Panc1 (cell line): Measurements from ENCODE around the gene CTSL. TPM values are rescaled to one million over a fixed set of nuclear protein-coding genes. Genes with fewer than 3 reads are reported as not detected.

Experiments used
- ATAC-seq: fragments of 200-7000 bp; cut with Tn5 transposase; 2 replicates; pipeline ENCODE4 v1.9.1; 2020; ENCODE audit warnings: mild to moderate bottlenecking, moderate library complexity
- BruUV-seq: library from RNA; stranded (reverse); fragments of 400-500 nt; replicated peaks from 2 replicates; lab custom pipeline; 2021; lab: Mats Ljungman, UMichigan
- CTCF ChIA-PET: fragments of 300-600 bp; sonication (Branson Sonifier 250); formaldehyde crosslinking; loops from one replicate; lab custom pipeline; 2022; ENCODE audit warnings: antibody characterized with exemption; lab: Charles Lee
- POLR2A ChIA-PET: fragments of 300-600 bp; sonication (Branson Sonifier 250); formaldehyde crosslinking; loops from one replicate; lab custom pipeline; 2022; ENCODE audit warnings: antibody characterized with exemption; lab: Charles Lee
- DNase-seq: peaks from one replicate; pipeline ENCODE4 v3.0.0-alpha.2; 2010; ENCODE audit warnings: low read depth, low spot score
- H3K27ac ChIP-seq: 2 replicates; pipeline ENCODE4 v1.5.1; 2011; ENCODE audit warnings: mild to moderate bottlenecking, low read length, inconsistent platforms
- H3K27me3 ChIP-seq: fragments of 200-500 bp; sonication (Bioruptor generic); 2 replicates; pipeline ENCODE4 v1.6.0; 2014; ENCODE audit warnings: low read length, inconsistent platforms; ENCODE audit not compliant: control insufficient read depth, insufficient read depth
- H3K36me3 ChIP-seq: fragments of 200-500 bp; sonication (Bioruptor generic); 2 replicates; pipeline ENCODE4 v1.5.1; 2014; ENCODE audit warnings: inconsistent platforms, mild to moderate bottlenecking, low read length, moderate library complexity; ENCODE audit not compliant: control insufficient read depth, insufficient read depth
- H3K4me1 ChIP-seq: 2 replicates; pipeline ENCODE4 v1.5.1; 2011; ENCODE audit warnings: inconsistent platforms, mild to moderate bottlenecking, low read length, moderate library complexity; ENCODE audit not compliant: control insufficient read depth, insufficient read depth
- H3K4me3 ChIP-seq, 2 experiments: 2 replicates each; pipeline ENCODE4 v1.5.1; 2011 to 2012; ENCODE audit warnings: low read depth in 2 of 2, low read length in 2 of 2, mild to moderate bottlenecking in 2 of 2, inconsistent platforms in 1 of 2, moderate library complexity in 1 of 2
- H3K9me3 ChIP-seq: fragments of 200-500 bp; sonication (Bioruptor generic); 2 replicates; pipeline ENCODE4 v1.5.1; 2014; ENCODE audit warnings: low read depth, mild to moderate bottlenecking, inconsistent platforms, low read length, moderate library complexity; ENCODE audit not compliant: control insufficient read depth, insufficient read depth
- POLR2AphosphoS5 ChIP-seq: IDR thresholded peaks from 2 replicates; pipeline ENCODE4 v1.6.1; 2012; ENCODE audit warnings: mild to moderate bottlenecking, low read depth, low read length, moderate library complexity
- REST ChIP-seq, 2 experiments: IDR thresholded peaks; 2 replicates each; pipeline ENCODE4 v1.6.1; 2011 to 2012; ENCODE audit warnings: low read depth in 2 of 2, control low read depth in 1 of 2, low read length in 1 of 2, mild to moderate bottlenecking in 1 of 2, moderate library complexity in 1 of 2; ENCODE audit not compliant: insufficient read depth in 1 of 2
- SIN3A ChIP-seq: IDR thresholded peaks from 2 replicates; pipeline ENCODE4 v1.6.1; 2012; ENCODE audit warnings: low read depth, mild to moderate bottlenecking, low read length, moderate library complexity, borderline replicate concordance; ENCODE audit not compliant: insufficient read depth
- TCF7L2 ChIP-seq: IDR thresholded peaks from 2 replicates; pipeline ENCODE4 v1.6.1; 2011; ENCODE audit warnings: mild to moderate bottlenecking, low read depth, low read length, inconsistent platforms
- in situ Hi-C: cut with HindIII; loops from 2 replicates; pipeline ENCODE4 v1.10.0; 2016; ENCODE audit warnings: low sequenced_read_pairs, low pct_unique_long_range_greater_than_20kb
- intact Hi-C: fragments of 100-400 bp; cut with micrococcal nuclease; formaldehyde crosslinking; loops from one replicate; pipeline ENCODE4 v1.10.0; 2022; ENCODE audit not compliant: unreplicated experiment
- total RNA-seq: library from RNA; stranded (reverse); gene quantifications from one replicate; pipeline ENCODE4 v1.2.1, GENCODE V29; 2021; ENCODE audit not compliant: unreplicated experiment
- TF ChIP-seq, protein P1 (sequence below): fragments of 450-650 bp; IDR thresholded peaks from 2 replicates; pipeline ENCODE4 v1.5.1; 2017; ENCODE audit warnings: mild to moderate bottlenecking

The CTSL gene
- total RNA-seq, 1 experiment from 2014 or later, result 45.2 TPM

DNA sequence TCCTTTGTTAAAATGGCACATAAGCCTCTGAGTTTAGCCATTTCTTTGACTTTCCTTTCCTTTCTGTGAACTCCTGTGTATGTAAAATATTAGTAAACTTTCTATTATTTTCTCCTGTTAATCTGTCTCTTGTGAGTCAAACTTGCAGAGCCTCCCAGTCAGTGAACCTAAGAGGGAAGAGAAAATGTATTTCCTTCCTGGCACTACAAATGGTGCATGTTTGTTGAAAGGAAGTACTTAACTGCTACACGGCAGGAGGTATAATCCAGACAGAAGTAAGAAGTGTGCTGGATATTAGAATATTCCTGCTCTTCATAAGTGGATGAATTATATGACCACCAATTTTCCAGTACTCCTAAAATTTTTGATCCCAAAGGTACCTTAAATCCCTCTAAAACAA lies 23.0 kb downstream of the CTSL start:
- no peak overlapping the region for H3K27ac ChIP-seq
- POLR2A ChIA-PET, result no interaction called here
- in situ Hi-C loops (no loop called here), intact Hi-C loops (no loop called here)
- no TSS peak for BruUV-seq
- DNase-seq (no peak), ATAC-seq (no peak)
- H3K4me3 ChIP-seq, result no peak overlapping the region
- H3K9me3 ChIP-seq, result no peaks in the 10 kb centered on the region
- H3K27me3 ChIP-seq, result no peaks in the 10 kb centered on the region
- TF ChIP-seq REST (IDR thresholded peaks at IDR 0.05; ENCODE audit: insufficient read depth in 1 of 2, low read depth in 2 of 2, low read length in 1 of 2) (no peak), POLR2AphosphoS5 (no peak), SIN3A (no peak), TCF7L2 (no peak)
- TF ChIP-seq, protein P1, sequence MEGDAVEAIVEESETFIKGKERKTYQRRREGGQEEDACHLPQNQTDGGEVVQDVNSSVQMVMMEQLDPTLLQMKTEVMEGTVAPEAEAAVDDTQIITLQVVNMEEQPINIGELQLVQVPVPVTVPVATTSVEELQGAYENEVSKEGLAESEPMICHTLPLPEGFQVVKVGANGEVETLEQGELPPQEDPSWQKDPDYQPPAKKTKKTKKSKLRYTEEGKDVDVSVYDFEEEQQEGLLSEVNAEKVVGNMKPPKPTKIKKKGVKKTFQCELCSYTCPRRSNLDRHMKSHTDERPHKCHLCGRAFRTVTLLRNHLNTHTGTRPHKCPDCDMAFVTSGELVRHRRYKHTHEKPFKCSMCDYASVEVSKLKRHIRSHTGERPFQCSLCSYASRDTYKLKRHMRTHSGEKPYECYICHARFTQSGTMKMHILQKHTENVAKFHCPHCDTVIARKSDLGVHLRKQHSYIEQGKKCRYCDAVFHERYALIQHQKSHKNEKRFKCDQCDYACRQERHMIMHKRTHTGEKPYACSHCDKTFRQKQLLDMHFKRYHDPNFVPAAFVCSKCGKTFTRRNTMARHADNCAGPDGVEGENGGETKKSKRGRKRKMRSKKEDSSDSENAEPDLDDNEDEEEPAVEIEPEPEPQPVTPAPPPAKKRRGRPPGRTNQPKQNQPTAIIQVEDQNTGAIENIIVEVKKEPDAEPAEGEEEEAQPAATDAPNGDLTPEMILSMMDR, result no peak
- CTCF ChIA-PET, result no interaction called here
- no peaks in the 10 kb centered on the region for H3K36me3 ChIP-seq
- no peaks in the 10 kb centered on the region for H3K4me1 ChIP-seq

GRCh38 chr9:87749335-87750035 lies 23.6 kb downstream of the CTSL start:
- intact Hi-C loops (no loop called here), in situ Hi-C loops (no loop called here)
- no TSS peak for BruUV-seq
- no peak overlapping the region for H3K4me3 ChIP-seq
- no peaks in the 10 kb centered on the region for H3K27me3 ChIP-seq
- TF ChIP-seq, protein P1, result no peak
- no peak for TF ChIP-seq SIN3A
- TF ChIP-seq POLR2AphosphoS5, result no peak
- no peak for TF ChIP-seq TCF7L2
- no peak for TF ChIP-seq REST (IDR thresholded peaks at IDR 0.05; ENCODE audit: insufficient read depth in 1 of 2, low read depth in 2 of 2, low read length in 1 of 2)
- ATAC-seq (no peak), DNase-seq (no peak)
- no peaks in the 10 kb centered on the region for H3K36me3 ChIP-seq
- CTCF ChIA-PET, result no interaction called here
- H3K27ac ChIP-seq, result no peak overlapping the region
- POLR2A ChIA-PET, result no interaction called here
- H3K9me3 ChIP-seq, result no peaks in the 10 kb centered on the region
- no peaks in the 10 kb centered on the region for H3K4me1 ChIP-seq
